NCI-H82 treated with DMSO at 0.1 percent for 48 hours (cell line): ENCODE measurements around the gene SPTAN1.

ENCODE experiments used
- DNase-seq: peaks from one replicate; lab custom pipeline; 2025; ENCODE audit not compliant: unreplicated experiment; lab: John Stamatoyannopoulos, UW

SPTAN1 gene

DNA sequence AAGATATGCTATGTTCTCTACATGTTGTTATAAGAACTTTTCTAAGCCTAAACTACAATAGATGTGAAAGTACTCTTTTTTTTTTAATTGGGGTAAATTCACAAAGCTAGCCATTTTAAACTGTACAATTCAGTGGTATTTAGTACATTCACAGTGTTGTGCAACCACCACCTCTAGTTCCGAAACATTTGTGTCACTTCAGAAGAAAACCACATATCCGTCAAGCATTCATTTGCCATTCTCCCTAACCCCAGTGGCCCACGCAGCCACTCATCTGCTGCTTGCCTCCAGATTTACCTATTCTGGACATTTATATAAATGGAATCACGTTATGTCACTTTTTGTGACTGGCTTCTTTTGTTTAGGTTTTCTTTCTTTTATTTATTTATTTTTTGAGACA, 43.1 kb downstream of the SPTAN1 start:
- no peak for DNase-seq

DNA sequence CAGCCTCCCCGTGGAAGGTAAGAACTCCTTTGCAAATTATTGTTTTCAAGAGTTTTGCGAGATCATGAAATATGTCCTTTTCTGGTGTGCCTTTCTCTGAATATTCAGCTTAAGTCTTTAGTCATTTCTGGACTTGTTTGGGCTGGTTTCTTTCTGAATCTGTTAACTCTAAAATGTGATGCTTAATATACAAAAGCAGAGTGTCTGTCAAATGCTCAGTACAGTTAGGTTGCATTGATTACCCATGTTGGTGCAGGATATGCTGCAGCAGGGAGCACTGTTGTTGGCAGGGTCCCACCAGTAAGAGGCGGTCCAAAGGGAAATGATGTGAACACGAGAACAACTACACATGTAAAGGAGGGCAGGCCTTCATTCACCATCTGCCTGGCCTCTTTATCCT, 47.7 kb downstream of the SPTAN1 start:
- DNase-seq = no peak

- no peak for DNase-seq
Observed at GRCh38 chr9:128603697-128604096, 51.3 kb downstream of the SPTAN1 start.

GRCh38 chr9:128607642-128608350, 55.4 kb downstream of the SPTAN1 start:
- DNase-seq = no peak

GRCh38 chr9:128610897-128611296, 58.5 kb downstream of the SPTAN1 start:
- no peak for DNase-seq

DNA sequence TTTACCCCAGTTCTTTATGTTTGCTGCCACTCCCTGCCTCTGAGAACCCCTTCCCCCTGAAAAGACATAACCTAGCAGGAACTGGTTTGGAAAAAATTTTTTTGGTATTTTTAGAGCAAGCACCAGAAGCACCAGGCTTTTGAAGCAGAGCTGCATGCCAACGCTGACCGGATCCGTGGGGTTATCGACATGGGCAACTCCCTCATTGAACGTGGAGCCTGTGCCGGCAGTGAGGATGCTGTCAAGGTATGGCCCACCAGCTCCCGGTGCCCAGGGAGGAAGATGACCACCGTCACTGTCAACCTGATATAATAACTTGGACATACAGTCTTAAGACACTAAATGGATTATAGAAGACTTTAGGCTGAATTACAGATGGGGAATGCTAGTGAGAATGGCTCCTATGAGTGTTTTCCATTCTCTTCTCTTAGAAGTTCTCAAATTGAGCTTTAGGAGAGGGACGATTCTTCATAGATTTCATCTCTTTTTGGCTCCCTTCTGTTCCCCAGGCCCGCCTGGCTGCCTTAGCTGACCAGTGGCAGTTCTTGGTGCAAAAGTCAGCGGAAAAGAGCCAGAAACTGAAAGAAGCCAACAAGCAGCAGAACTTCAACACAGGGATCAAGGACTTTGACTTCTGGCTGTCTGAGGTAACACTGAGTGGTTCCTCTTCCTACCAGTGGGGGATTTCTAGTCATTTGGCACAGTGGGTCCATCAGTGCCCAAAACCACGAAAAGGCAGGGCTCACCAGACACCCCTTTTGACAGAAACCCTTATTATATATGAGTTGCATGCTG, 59.4 kb downstream of the SPTAN1 start:
- no peak for DNase-seq

DNA sequence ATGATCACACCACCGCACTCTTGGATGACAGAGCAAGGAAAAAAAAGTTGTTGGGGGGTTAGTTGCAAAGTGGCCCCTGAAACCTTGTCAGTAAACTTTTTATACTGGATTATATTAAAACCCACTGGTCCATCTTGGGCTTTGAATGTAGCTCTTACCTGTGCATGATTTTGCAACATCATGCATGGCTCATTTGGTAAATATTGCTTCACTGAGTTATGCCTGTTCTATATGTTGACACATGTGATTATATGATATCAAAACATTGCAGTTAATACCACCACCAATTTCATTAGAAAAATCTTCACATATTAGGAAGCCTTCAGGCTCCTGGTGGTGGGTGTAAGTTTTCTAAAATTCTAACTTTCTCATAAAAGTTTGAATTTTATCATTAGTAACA, 62.3 kb downstream of the SPTAN1 start:
- DNase-seq = no peak

DNA sequence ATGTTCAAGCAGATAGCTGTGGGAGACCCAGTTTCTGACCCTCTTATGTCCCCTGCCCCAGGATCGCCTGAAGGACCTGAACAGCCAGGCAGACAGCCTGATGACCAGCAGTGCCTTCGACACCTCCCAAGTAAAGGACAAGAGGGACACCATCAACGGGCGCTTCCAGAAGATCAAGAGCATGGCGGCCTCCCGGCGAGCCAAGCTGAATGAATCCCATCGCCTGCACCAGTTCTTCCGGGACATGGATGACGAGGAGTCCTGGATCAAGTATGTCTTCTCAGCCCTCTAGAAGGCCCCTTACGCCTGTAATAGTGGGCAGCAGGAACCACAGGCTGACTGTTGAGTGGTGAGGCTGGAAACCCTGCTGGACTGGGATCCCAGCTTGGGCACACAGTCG, 63.2 kb downstream of the SPTAN1 start:
- DNase-seq = no peak

DNA sequence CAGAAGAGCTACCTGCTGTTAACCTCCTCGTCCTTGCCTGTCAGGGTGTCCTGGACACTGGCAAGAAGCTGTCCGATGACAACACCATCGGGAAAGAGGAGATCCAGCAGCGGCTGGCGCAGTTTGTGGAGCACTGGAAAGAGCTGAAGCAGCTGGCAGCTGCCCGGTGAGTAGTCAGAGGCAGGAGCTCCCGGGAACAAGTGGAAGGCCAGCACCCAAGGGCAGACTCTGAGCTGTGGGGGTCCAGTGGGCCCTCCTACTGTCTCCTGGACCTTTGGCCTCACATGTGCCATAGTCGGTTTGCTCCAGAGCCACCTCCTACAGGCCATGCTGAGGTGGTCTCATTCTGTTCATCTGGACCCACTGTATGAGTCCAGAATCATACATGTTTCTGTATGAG, 65.6 kb downstream of the SPTAN1 start:
- DNase-seq = no peak

DNA sequence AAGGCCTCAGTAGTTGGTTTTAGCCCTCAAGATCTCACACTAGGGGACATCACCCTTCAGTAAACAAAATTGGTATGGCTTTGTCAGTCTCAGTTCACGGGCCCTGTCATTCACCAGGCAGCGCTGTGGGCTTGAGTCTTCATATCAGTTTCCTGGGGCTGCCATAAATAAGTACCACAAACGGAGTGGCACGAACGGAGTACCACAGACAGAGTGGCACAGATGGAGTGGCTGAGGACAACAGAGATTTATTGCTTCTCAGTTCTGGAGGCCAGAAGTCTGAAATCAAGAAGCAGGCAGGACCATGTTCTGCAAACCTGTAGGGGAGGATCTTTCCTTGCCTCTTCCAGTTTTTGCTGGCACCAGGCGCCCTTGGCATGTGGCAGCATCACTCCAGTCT, 66.7 kb downstream of the SPTAN1 start:
- DNase-seq = no peak

DNA sequence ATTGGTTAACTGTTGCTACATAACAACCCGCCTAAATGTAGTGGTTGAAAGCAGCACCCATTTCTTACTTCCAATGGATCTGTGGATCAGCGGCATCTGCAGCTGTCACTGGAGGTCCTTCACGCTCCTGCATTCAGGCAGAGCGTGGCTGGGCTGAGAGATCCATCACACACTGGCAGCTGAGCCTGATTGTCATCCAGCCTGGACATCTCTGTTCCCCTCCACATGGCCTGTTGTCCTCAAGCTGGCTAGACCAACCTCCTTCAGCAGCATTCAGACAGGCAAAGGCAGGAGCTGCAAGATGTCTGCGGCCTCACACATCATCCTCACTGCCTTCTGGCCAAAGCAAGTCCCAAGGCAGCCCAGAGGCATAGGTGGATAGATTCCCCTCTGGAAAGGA, 67.4 kb downstream of the SPTAN1 start:
- no peak for DNase-seq

GRCh38 chr9:128621730-128622455, 69.5 kb downstream of the SPTAN1 start:
- no peak for DNase-seq

GRCh38 chr9:128624566-128624965, 72.2 kb downstream of the SPTAN1 start:
- DNase-seq = no peak

- no peak for DNase-seq
Observed at GRCh38 chr9:128625391-128626146, 73.2 kb downstream of the SPTAN1 start.

- no peak for DNase-seq
Observed at GRCh38 chr9:128626181-128626580, 73.8 kb downstream of the SPTAN1 start.

- DNase-seq = no peak
Observed at GRCh38 chr9:128627127-128627715, 74.8 kb downstream of the SPTAN1 start.

DNA sequence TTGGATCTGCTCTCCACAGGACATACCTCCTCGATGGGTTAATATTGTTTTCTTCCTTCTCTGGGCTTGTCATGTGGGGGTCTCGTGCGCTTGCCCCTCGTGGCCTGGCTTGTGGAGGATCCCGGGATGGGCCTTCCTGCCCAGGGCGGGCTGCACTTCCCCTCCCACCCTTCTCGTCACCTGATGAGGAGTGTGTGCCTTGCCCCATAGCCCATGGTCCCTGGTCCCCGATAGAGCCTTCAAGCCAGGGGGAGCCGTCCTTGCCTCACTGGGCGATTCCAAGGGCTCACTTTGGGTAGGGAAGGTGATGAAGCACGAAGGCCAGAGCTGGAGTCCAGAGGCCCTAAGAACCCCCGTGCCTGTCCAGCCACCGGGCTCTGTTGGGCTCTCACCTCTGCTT, 75.5 kb downstream of the SPTAN1 start:
- no peak for DNase-seq

DNA sequence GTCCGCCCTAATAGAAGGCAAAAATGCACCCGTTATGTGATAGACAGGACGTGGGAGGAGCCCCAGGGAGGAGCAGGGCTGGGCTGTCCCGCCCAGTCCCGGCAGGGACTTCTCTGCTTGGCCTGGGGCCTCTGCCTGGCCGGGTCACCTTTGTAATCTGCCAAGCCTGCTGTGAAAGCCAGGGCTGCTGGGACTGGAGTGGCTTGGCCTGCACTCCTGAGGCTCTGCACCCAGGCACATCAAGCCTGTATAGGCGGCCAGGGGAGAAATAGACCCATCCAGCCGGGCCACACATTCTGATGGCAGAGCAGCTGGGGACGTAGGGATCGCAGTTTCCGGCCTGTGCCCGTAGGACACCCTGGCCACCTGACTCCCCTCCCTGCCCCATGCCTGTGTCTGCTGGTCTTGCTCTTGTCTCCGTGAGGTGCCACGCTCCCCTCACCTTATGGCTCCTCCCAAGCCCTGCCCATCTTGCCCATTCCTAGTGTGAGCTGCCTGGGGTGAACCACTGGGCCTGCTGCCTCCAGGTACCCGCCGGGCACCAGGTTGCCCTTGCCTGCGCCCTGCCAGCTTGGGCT, 76.2 kb downstream of the SPTAN1 start:
- no peak for DNase-seq

- DNase-seq = no peak
Observed at GRCh38 chr9:128629136-128629535, 76.7 kb downstream of the SPTAN1 start.

- no peak for DNase-seq
Observed at GRCh38 chr9:128629852-128630545, 77.6 kb downstream of the SPTAN1 start.
